Liver (tissue), 9 donors: ENCODE measurements around the gene PPP4R4. TPM values are rescaled to one million over a fixed set of nuclear protein-coding genes. Genes with fewer than 3 reads are reported as not detected.

ENCODE experiments used
- DNase-seq: peaks from one replicate; pipeline ENCODE4 v3.0.0-alpha.2; 2017; ENCODE audit warnings: low spot score
- H3K27ac ChIP-seq, 2 donors: one replicate each; pipeline ENCODE4 v1.7.0; 2013; ENCODE audit warnings: inconsistent platforms in 2 of 2, low read length in 2 of 2, control low read depth in 1 of 2, low read depth in 1 of 2, mild to moderate bottlenecking in 1 of 2
- H3K27me3 ChIP-seq, 4 donors: one replicate each; pipeline versions ENCODE4 v1.6.1 to v1.7.0; 2013; ENCODE audit warnings: low read length in 3 of 4, inconsistent platforms in 1 of 4, mild to moderate bottlenecking in 1 of 4, moderate library complexity in 1 of 4; ENCODE audit not compliant: control insufficient read depth in 4 of 4, insufficient read depth in 4 of 4
- H3K36me3 ChIP-seq, 4 donors: one replicate each; pipeline versions ENCODE4 v1.6.1 to v1.7.0; 2013; ENCODE audit warnings: low read length in 3 of 4, mild to moderate bottlenecking in 3 of 4, low read depth in 1 of 4, moderate library complexity in 1 of 4; ENCODE audit not compliant: control insufficient read depth in 4 of 4, insufficient read depth in 3 of 4
- H3K4me1 ChIP-seq, 4 donors: one replicate each; pipeline versions ENCODE4 v1.6.1 to v1.7.0; 2013; ENCODE audit warnings: low read length in 3 of 4, mild to moderate bottlenecking in 3 of 4, moderate library complexity in 1 of 4; ENCODE audit not compliant: control insufficient read depth in 4 of 4, insufficient read depth in 4 of 4
- H3K4me3 ChIP-seq, 3 donors: one replicate each; pipeline versions ENCODE4 v1.6.1 to v1.7.0; 2013; ENCODE audit warnings: low read length in 3 of 3, control low read depth in 1 of 3, low read depth in 1 of 3, mild to moderate bottlenecking in 1 of 3
- H3K9ac ChIP-seq, 2 donors: one replicate each; pipeline ENCODE4 v1.7.0; 2013; ENCODE audit warnings: low read length in 2 of 2, mild to moderate bottlenecking in 2 of 2, moderate library complexity in 2 of 2, control low read depth in 1 of 2, low read depth in 1 of 2
- H3K9me3 ChIP-seq, 4 donors: one replicate each; pipeline versions ENCODE4 v1.6.1 to v1.7.0; 2013; ENCODE audit warnings: low read length in 3 of 4; ENCODE audit not compliant: control insufficient read depth in 4 of 4
- EGR1 ChIP-seq, 2 donors: IDR thresholded peaks; 2 replicates each; pipeline ENCODE4 v1.6.1; 2016 to 2018; ENCODE audit warnings: antibody characterized with exemption in 2 of 2, low read depth in 2 of 2
- FOXA1 ChIP-seq: IDR thresholded peaks from 2 replicates; pipeline ENCODE4 v1.6.1; 2016; ENCODE audit warnings: antibody characterized with exemption
- GABPA ChIP-seq, 2 donors: IDR thresholded peaks in 1 of 2; conservative IDR thresholded peaks in 1 of 2; 2 replicates each; pipeline ENCODE4 v1.6.1; 2016; ENCODE audit warnings: antibody characterized with exemption in 2 of 2, mild to moderate bottlenecking in 1 of 2, moderate library complexity in 1 of 2
- HNF4A ChIP-seq, 2 donors: conservative IDR thresholded peaks; 2 replicates each; pipeline ENCODE4 v1.6.1; 2016; ENCODE audit warnings: antibody characterized with exemption in 2 of 2, mild to moderate bottlenecking in 2 of 2
- HNF4G ChIP-seq: IDR thresholded peaks from 2 replicates; pipeline ENCODE4 v1.6.1; 2016; ENCODE audit warnings: antibody characterized with exemption
- JUND ChIP-seq, 2 donors: IDR thresholded peaks; 2 replicates each; pipeline ENCODE4 v1.6.1; 2016; ENCODE audit warnings: antibody characterized with exemption in 2 of 2
- NR2F2 ChIP-seq: IDR thresholded peaks from 2 replicates; pipeline ENCODE4 v1.6.1; 2016; ENCODE audit warnings: antibody characterized with exemption
- RAD21 ChIP-seq, 2 donors: IDR thresholded peaks; 2 replicates each; pipeline ENCODE4 v1.6.1; 2016; ENCODE audit warnings: antibody characterized with exemption in 2 of 2, mild to moderate bottlenecking in 2 of 2
- SP1 ChIP-seq: IDR thresholded peaks from 2 replicates; pipeline ENCODE4 v1.6.1; 2018; ENCODE audit warnings: antibody characterized with exemption, mild to moderate bottlenecking
- TAF1 ChIP-seq: conservative IDR thresholded peaks from 2 replicates; pipeline ENCODE4 v1.6.1; 2016; ENCODE audit warnings: antibody characterized with exemption, mild to moderate bottlenecking
- WGBS: extraction: QIAGEN DNeasy Blood & Tissue Kit; methylation state at CpG from one replicate; pipeline ENCODE4 v1.1.7; 2013; 5-methylcytosine and 5-hydroxymethylcytosine counted together
- polyA plus RNA-seq, 2 donors: library from polyadenylated mRNA; stranded (reverse) in 1 of 2; unstranded in 1 of 2; fragments of 200-250 nt in 1 of 2; fragments of >200 nt in 1 of 2; fragmentation: Nextera tagmentation in 1 of 2; extraction: Ambion mirVana in 1 of 2; gene quantifications; one replicate each; pipeline versions ENCODE4 v1.2.1 to v1.2.3, GENCODE V29; 2013 to 2015
- total RNA-seq, 2 donors: library from RNA; depleted of rRNA; stranded (reverse); fragments of >200 nt; gene quantifications; one replicate each; pipeline ENCODE4 v1.2.3, GENCODE V29; 2014
- TF ChIP-seq, protein P1 (sequence below): IDR thresholded peaks from 2 replicates; pipeline ENCODE4 v1.6.1; 2016; ENCODE audit warnings: antibody characterized with exemption, mild to moderate bottlenecking
- TF ChIP-seq, protein P2 (sequence below): IDR thresholded peaks from 2 replicates; pipeline ENCODE4 v1.6.1; 2016; ENCODE audit warnings: antibody characterized with exemption
- TF ChIP-seq, protein P3 (sequence below): fragments of 150-350 bp; IDR thresholded peaks from 2 replicates; pipeline ENCODE4 v1.5.1; 2017; ENCODE audit warnings: improper control_type of control experiment, low read depth, low read length; ENCODE audit not compliant: missing input control
- TF ChIP-seq, protein P4 (sequence below): IDR thresholded peaks from 2 replicates; pipeline ENCODE4 v1.6.1; 2016; ENCODE audit warnings: antibody characterized with exemption
- donor health status: healthy.
- donor health status: healthy.
- donor health status: healthy.
- donor health status: healthy.
- donor health status: healthy.

The PPP4R4 gene
- total and polyA plus RNA-seq, 4 donors: 0.52 to 2.4 (median 0.99) TPM

DNA sequence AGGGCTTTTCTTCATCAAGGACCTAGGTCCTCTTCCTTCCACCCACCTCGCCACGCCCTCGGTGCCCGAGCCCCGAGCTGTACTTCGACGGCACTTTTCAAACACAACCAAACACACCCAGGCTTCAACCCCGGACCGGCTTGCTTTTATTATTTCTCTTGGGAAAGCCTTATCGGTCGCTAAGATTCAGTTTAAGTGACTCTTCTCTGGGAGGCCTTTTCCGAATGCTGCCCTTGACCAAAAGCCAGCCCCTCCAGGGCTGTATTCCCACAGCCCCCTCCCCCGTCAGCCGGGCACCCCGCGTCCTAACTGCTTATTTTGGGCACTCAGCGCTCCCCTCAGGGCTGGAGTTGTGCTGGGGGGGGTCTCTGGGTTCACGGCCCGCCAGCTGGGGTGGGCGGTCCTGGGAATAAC, 644 bp upstream of the PPP4R4 start:
- Histone ChIP-seq H3K36me3 (no peaks in the 10 kb centered on the region), H3K27ac (peak overlapping the region; percentile 56 to 75), H3K9me3 (no peaks in the 10 kb centered on the region), H3K9ac (peak overlapping the region; percentile 28 to 65), H3K4me3 (peak overlapping the region; percentile 53 to 83 (median 66)), H3K4me1 (peaks cover 5 to 17% (median 8%) of the 10 kb centered on the region in 4 donors), H3K27me3 (no peaks in the 10 kb centered on the region)
- DNase-seq: no peak
- TF ChIP-seq EGR1 (IDR thresholded peaks at IDR 0.05; ENCODE audit: low read depth in 2 of 2): no peak
- no peak for TF ChIP-seq TAF1
- TF ChIP-seq, protein P1, sequence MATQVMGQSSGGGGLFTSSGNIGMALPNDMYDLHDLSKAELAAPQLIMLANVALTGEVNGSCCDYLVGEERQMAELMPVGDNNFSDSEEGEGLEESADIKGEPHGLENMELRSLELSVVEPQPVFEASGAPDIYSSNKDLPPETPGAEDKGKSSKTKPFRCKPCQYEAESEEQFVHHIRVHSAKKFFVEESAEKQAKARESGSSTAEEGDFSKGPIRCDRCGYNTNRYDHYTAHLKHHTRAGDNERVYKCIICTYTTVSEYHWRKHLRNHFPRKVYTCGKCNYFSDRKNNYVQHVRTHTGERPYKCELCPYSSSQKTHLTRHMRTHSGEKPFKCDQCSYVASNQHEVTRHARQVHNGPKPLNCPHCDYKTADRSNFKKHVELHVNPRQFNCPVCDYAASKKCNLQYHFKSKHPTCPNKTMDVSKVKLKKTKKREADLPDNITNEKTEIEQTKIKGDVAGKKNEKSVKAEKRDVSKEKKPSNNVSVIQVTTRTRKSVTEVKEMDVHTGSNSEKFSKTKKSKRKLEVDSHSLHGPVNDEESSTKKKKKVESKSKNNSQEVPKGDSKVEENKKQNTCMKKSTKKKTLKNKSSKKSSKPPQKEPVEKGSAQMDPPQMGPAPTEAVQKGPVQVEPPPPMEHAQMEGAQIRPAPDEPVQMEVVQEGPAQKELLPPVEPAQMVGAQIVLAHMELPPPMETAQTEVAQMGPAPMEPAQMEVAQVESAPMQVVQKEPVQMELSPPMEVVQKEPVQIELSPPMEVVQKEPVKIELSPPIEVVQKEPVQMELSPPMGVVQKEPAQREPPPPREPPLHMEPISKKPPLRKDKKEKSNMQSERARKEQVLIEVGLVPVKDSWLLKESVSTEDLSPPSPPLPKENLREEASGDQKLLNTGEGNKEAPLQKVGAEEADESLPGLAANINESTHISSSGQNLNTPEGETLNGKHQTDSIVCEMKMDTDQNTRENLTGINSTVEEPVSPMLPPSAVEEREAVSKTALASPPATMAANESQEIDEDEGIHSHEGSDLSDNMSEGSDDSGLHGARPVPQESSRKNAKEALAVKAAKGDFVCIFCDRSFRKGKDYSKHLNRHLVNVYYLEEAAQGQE: no peak
- TF ChIP-seq FOXA1: no peak
- no peak for TF ChIP-seq SP1
- TF ChIP-seq HNF4A (conservative IDR thresholded peaks at IDR 0.05): no peak
- TF ChIP-seq, protein P2, sequence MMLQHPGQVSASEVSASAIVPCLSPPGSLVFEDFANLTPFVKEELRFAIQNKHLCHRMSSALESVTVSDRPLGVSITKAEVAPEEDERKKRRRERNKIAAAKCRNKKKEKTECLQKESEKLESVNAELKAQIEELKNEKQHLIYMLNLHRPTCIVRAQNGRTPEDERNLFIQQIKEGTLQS: no peak
- TF ChIP-seq, protein P3, sequence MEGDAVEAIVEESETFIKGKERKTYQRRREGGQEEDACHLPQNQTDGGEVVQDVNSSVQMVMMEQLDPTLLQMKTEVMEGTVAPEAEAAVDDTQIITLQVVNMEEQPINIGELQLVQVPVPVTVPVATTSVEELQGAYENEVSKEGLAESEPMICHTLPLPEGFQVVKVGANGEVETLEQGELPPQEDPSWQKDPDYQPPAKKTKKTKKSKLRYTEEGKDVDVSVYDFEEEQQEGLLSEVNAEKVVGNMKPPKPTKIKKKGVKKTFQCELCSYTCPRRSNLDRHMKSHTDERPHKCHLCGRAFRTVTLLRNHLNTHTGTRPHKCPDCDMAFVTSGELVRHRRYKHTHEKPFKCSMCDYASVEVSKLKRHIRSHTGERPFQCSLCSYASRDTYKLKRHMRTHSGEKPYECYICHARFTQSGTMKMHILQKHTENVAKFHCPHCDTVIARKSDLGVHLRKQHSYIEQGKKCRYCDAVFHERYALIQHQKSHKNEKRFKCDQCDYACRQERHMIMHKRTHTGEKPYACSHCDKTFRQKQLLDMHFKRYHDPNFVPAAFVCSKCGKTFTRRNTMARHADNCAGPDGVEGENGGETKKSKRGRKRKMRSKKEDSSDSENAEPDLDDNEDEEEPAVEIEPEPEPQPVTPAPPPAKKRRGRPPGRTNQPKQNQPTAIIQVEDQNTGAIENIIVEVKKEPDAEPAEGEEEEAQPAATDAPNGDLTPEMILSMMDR: no peak
- TF ChIP-seq HNF4G: no peak
- TF ChIP-seq NR2F2: no peak
- TF ChIP-seq GABPA (IDR thresholded peaks at IDR 0.05 in 1 of 2, conservative IDR thresholded peaks at IDR 0.05 in 1 of 2): no peak
- TF ChIP-seq, protein P4, sequence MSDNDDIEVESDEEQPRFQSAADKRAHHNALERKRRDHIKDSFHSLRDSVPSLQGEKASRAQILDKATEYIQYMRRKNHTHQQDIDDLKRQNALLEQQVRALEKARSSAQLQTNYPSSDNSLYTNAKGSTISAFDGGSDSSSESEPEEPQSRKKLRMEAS: no peak
- no peak for TF ChIP-seq RAD21 (IDR thresholded peaks at IDR 0.05)
- TF ChIP-seq JUND (IDR thresholded peaks at IDR 0.05): no peak
- 5% methylated on average over 20 of the region's 20 CpGs for WGBS

DNA sequence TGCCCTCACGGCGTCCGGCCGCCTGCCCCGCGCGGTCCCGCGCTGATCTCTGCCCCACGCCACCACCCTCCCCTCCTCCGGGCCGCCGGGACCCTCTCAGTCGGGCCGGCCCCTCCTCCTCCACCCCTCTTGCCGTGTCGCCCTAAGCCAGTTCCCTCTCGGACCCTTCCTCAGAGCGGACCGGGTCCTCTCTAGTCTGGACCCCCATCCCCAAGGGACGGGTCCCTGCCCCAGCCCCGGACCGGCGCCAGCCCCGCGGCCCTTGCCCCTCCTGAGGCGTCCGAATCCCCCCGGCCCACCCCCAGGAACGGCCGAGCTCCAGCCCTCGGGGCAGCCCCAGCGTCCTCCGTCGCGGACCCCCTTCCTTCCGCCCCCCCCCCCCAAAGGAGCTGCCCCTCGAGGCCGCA, 485 bp downstream of the PPP4R4 start:
- no peak for DNase-seq
- H3K4me1 ChIP-seq: peaks cover 5 to 17% (median 8%) of the 10 kb centered on the region in 4 donors
- H3K36me3 ChIP-seq: no peaks in the 10 kb centered on the region
- H3K27ac ChIP-seq: peak overlapping the region; percentile 25 to 42
- WGBS: under 1% methylated on average over 39 of the region's 39 CpGs
- H3K9ac ChIP-seq: no peak overlapping the region
- no peaks in the 10 kb centered on the region for H3K27me3 ChIP-seq
- peak overlapping the region in 2 of 3 donors; percentile 13 to 83 for H3K4me3 ChIP-seq
- H3K9me3 ChIP-seq: no peaks in the 10 kb centered on the region
- TF ChIP-seq HNF4G: no peak
